B cell (primary cell): ENCODE results near the gene TMEM130. TPM values are rescaled to one million over a fixed set of nuclear protein-coding genes. Genes with fewer than 3 reads are reported as not detected.

Experiments used
- ATAC-seq: fragments of 200-7000 bp; cut with Tn5 transposase; one replicate; pipeline ENCODE4 v1.10.0; 2021; ENCODE audit warnings: low read depth, mild to moderate bottlenecking, moderate number of reproducible peaks, moderate library complexity
- CTCF ChIA-PET: fragments of 350-600 bp; sonication (Branson Sonifier 250); formaldehyde crosslinking; loops from one replicate; lab custom pipeline; 2021; ENCODE audit warnings: antibody characterized with exemption, inconsistent platforms; lab: Charles Lee
- POLR2A ChIA-PET: fragments of 350-600 bp; sonication (Branson Sonifier 250); formaldehyde crosslinking; loops from one replicate; lab custom pipeline; 2021; ENCODE audit warnings: antibody characterized with exemption; lab: Charles Lee
- DNase-seq: peaks from one replicate; pipeline ENCODE4 v3.0.0; 2013
- H2AFZ ChIP-seq: 2 replicates; pipeline ENCODE4 v1.6.1; 2012; ENCODE audit warnings: mild to moderate bottlenecking, low read depth, low read length; ENCODE audit not compliant: insufficient read depth, poor library complexity, severe bottlenecking
- H3K27ac ChIP-seq, 2 donors: 1 replicate in 1 of 2; 2 replicates in 1 of 2; pipeline ENCODE4 v1.5.1; 2012 to 2013; ENCODE audit warnings: low read length in 2 of 2, mild to moderate bottlenecking in 2 of 2, moderate library complexity in 1 of 2
- H3K27me3 ChIP-seq, 4 experiments: fragments of 200-600 bp in 1 of 4; sonication (generic) in 1 of 4; replicated peaks in 1 of 4; 1 replicate in 2 of 4; 2 replicates in 2 of 4; pipeline versions ENCODE4 v1.6.1 to v1.7.0; 2013 to 2016; ENCODE audit warnings: low read length in 3 of 4, mild to moderate bottlenecking in 2 of 4, mixed read lengths in 1 of 4, moderate library complexity in 1 of 4; ENCODE audit not compliant: insufficient read depth in 4 of 4, control insufficient read depth in 3 of 4; ENCODE audit errors: control extremely low read depth in 1 of 4
- H3K36me3 ChIP-seq, 2 experiments: replicated peaks in 1 of 2; 1 replicate in 1 of 2; 2 replicates in 1 of 2; pipeline versions ENCODE4 v1.6.1 to v1.7.1; 2013; ENCODE audit warnings: low read length in 1 of 2; ENCODE audit not compliant: insufficient read depth in 2 of 2, control insufficient read depth in 1 of 2; ENCODE audit errors: control extremely low read depth in 1 of 2, extremely low read depth in 1 of 2
- H3K4me1 ChIP-seq, 2 donors: fragments of 200-600 bp in 1 of 2; sonication (generic) in 1 of 2; 1 replicate in 1 of 2; 2 replicates in 1 of 2; pipeline versions ENCODE4 v1.5.1 to v1.6.1; 2013 to 2017; ENCODE audit warnings: low read length in 2 of 2; ENCODE audit not compliant: control insufficient read depth in 2 of 2, insufficient read depth in 2 of 2
- H3K4me2 ChIP-seq: replicated peaks from 2 replicates; pipeline ENCODE3; 2012; ENCODE audit warnings: mild to moderate bottlenecking, low read depth, low read length; ENCODE audit not compliant: poor library complexity, severe bottlenecking
- H3K4me3 ChIP-seq, 5 experiments: fragments of 200-600 bp in 1 of 5; sonication (generic) in 1 of 5; 1 replicate in 3 of 5; 2 replicates in 2 of 5; pipeline versions ENCODE4 v1.5.1 to v1.7.0; 2011 to 2016; ENCODE audit warnings: low read length in 4 of 5, mild to moderate bottlenecking in 4 of 5, low read depth in 2 of 5, control low read depth in 1 of 5, moderate library complexity in 1 of 5; ENCODE audit not compliant: insufficient read depth in 1 of 5; ENCODE audit errors: control extremely low read depth in 1 of 5, extremely low read depth in 1 of 5
- H3K79me2 ChIP-seq: fragments of 200-600 bp; sonication (generic); one replicate; pipeline ENCODE4 v1.6.0; 2016; ENCODE audit warnings: low read length; ENCODE audit not compliant: control insufficient read depth, insufficient read depth
- H3K9ac ChIP-seq: fragments of 200-600 bp; sonication (generic); 2 replicates; pipeline ENCODE4 v1.6.1; 2017; ENCODE audit warnings: mild to moderate bottlenecking, low read length, moderate library complexity
- H3K9me3 ChIP-seq, 3 donors: one replicate each; pipeline versions ENCODE4 v1.6.1 to v1.7.1; 2013; ENCODE audit warnings: low read length in 2 of 3; ENCODE audit not compliant: control insufficient read depth in 2 of 3, insufficient read depth in 1 of 3; ENCODE audit errors: control extremely low read depth in 1 of 3
- H4K20me1 ChIP-seq: 2 replicates; pipeline ENCODE4 v1.6.0; 2012; ENCODE audit warnings: mild to moderate bottlenecking, low read length; ENCODE audit not compliant: insufficient read depth, control insufficient read depth, poor library complexity, severe bottlenecking
- H3K27ac Mint-ChIP-seq: one replicate; pipeline ENCODE4 v1.8.0; 2021; ENCODE audit warnings: mixed read lengths
- H3K27me3 Mint-ChIP-seq: one replicate; pipeline ENCODE4 v1.8.0; 2021; ENCODE audit warnings: mixed read lengths
- H3K4me1 Mint-ChIP-seq: one replicate; pipeline ENCODE4 v1.8.0; 2021; ENCODE audit warnings: mixed read lengths
- H3K4me3 Mint-ChIP-seq: one replicate; pipeline ENCODE4 v1.8.0; 2021; ENCODE audit warnings: mixed read lengths
- H3K9me3 Mint-ChIP-seq: one replicate; pipeline ENCODE4 v1.8.0; 2022; ENCODE audit warnings: mixed read lengths; ENCODE audit not compliant: insufficient read depth
- CTCF ChIP-seq: fragments of 200-600 bp; IDR thresholded peaks from one replicate; pipeline ENCODE4 v1.8.0; 2022; ENCODE audit warnings: antibody characterized with exemption, mild to moderate bottlenecking
- EZH2 ChIP-seq: IDR thresholded peaks from 2 replicates; pipeline ENCODE4 v1.6.1; 2012; ENCODE audit warnings: borderline replicate concordance, low read depth, mild to moderate bottlenecking, moderate library complexity, low read length; ENCODE audit not compliant: insufficient read depth, poor library complexity, severe bottlenecking
- WGBS: methylation state at CpG from one replicate; pipeline ENCODE4 v1.1.5; 2013; ENCODE audit warnings: missing lambda C conversion rate; ENCODE audit not compliant: insufficient coverage; 5-methylcytosine and 5-hydroxymethylcytosine counted together
- intact Hi-C: fragments of 100-400 bp; cut with micrococcal nuclease; formaldehyde crosslinking; loops from one replicate; pipeline ENCODE4 v1.10.0; 2022
- polyA plus RNA-seq: library from polyadenylated mRNA; depleted of rRNA; stranded (reverse); fragments of >200 nt; gene quantifications from 2 replicates; pipeline ENCODE4 v1.2.3, GENCODE V29; 2012
- total RNA-seq, 2 donors: library from RNA; stranded (reverse); fragments of 120-200 nt in 1 of 2; gene quantifications; 1 replicate in 1 of 2; 2 replicates in 1 of 2; pipeline versions ENCODE4 v1.2.3 to v1.2.4, GENCODE V29; 2013 to 2022

Gene TMEM130
- total and polyA plus RNA-seq, 2 donors (not counting 1 experiment from before 2014, with no cell fraction given), result 0.20 TPM; not detected in 1

- peaks cover 3 to 27% (median 14%) of the 10 kb centered on the region in 3 donors for H3K9me3 ChIP-seq
- TF ChIP-seq CTCF, result no peak
- TF ChIP-seq EZH2, result no peak
- no peaks in the 10 kb centered on the region for H3K79me2 ChIP-seq
- peak overlapping the region; percentile 49 for H3K4me2 ChIP-seq
- Mint-ChIP-seq H3K9me3 (peaks cover 9% of the 10 kb centered on the region), H3K4me3 (no peak overlapping the region), H3K27me3 (peaks cover 26% of the 10 kb centered on the region), H3K4me1 (peaks cover 9% of the 10 kb centered on the region), H3K27ac (no peak overlapping the region)
- CTCF ChIA-PET, result no interaction called here
- H3K36me3 ChIP-seq, result no peaks in the 10 kb centered on the region
- H4K20me1 ChIP-seq, result no peaks in the 10 kb centered on the region
- no peak overlapping the region for H3K9ac ChIP-seq
- ATAC-seq (peak; percentile 78), DNase-seq (peak; percentile 65)
- intact Hi-C loops, result no loop called here
- H3K27ac ChIP-seq, result no peak overlapping the region
- peaks cover 0 to 40% (median 14%) of the 10 kb centered on the region in 4 experiments for H3K27me3 ChIP-seq
- H3K4me3 ChIP-seq, result peak overlapping the region in 1 of 5 experiments; percentile 1
- POLR2A ChIA-PET, result interaction anchor here (0.6 kb wide), 1 partner anchor 781 kb away, joined by 3 read pairs; no protein-coding TSS in a partner anchor
- no peak overlapping the region for H2AFZ ChIP-seq
- H3K4me1 ChIP-seq, result peaks cover 14 to 15% of the 10 kb centered on the region in 2 donors
- WGBS, result 1% methylated on average over 7 of the region's 7 CpGs
Measured at GRCh38 chr7:98802088-98802780, 67.6 kb downstream of the TMEM130 start.

- ATAC-seq, result no peak
- 100% methylated on average over 1 of the region's 4 CpGs for WGBS
Measured at GRCh38 chr7:98800996-98801395, 68.8 kb downstream of the TMEM130 start.

More at GRCh38 chr7:98800996-98801395, 68.8 kb downstream of the TMEM130 start:
- H3K27ac Mint-ChIP-seq, result no peak overlapping the region
- Histone ChIP-seq H3K36me3 (no peaks in the 10 kb centered on the region), H3K4me3 (no peak overlapping the region), H3K79me2 (no peaks in the 10 kb centered on the region), H3K27me3 (peaks cover 0 to 29% (median 10%) of the 10 kb centered on the region in 4 experiments), H4K20me1 (no peaks in the 10 kb centered on the region), H3K4me1 (peaks cover 14 to 15% of the 10 kb centered on the region in 2 donors), H3K9ac (no peak overlapping the region), H3K27ac (no peak overlapping the region), H3K9me3 (peaks cover 3 to 24% (median 14%) of the 10 kb centered on the region in 3 donors), H3K4me2 (no peak overlapping the region), H2AFZ (no peak overlapping the region)
- DNase-seq, result no peak
- peak overlapping the region; percentile 10 for H3K4me3 Mint-ChIP-seq
- ChIA-PET POLR2A (no interaction called here), CTCF (interaction anchor here (0.6 kb wide), 1 partner anchor 17 kb away, joined by 5 read pairs; no protein-coding TSS in a partner anchor)
- H3K27me3 Mint-ChIP-seq, result peaks cover 19% of the 10 kb centered on the region
- H3K9me3 Mint-ChIP-seq, result peaks cover 9% of the 10 kb centered on the region
- TF ChIP-seq EZH2 (no peak), CTCF (no peak)
- intact Hi-C loops, result no loop called here
- peaks cover 12% of the 10 kb centered on the region for H3K4me1 Mint-ChIP-seq
